Activated gamma-delta T cell treated with Interleukin-2 at 50 U/mL for 16 hours (primary cell): ENCODE data around the gene ST6GALNAC5.

Experiments used
- DNase-seq: peaks from one replicate; pipeline ENCODE4 v3.0.0-alpha.2; 2020

The ST6GALNAC5 gene

DNA sequence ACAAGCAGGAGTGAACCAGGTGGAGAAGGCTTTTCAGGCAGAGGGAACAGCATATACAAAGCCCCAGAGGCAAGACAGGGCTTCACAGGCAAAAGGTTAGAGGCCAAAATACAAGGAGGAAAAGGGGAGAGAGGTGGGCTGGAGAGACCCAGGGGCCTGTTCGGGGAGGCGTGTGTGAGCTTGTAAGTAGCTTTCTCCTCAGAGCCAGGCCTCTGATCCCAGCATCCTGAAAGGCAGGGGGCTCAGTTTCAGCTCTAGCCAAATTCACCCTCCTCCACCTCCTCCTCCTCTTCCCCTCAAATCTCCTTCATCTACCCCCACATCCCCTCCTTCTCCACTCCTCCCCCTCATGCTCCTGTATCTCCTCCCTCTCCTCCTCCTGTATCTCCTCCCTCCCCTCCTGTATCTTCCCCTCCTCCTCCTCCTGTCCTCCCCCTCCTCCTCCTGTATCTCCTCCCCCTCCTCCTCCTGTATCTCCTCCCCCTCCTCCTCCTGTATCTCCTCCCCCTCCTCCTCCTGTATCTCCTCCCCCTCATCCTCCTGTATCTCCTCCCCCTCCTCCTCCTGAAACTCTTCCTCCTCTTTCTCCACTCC is 148.6 kb downstream of the ST6GALNAC5 start:
- DNase-seq = no peak

DNA sequence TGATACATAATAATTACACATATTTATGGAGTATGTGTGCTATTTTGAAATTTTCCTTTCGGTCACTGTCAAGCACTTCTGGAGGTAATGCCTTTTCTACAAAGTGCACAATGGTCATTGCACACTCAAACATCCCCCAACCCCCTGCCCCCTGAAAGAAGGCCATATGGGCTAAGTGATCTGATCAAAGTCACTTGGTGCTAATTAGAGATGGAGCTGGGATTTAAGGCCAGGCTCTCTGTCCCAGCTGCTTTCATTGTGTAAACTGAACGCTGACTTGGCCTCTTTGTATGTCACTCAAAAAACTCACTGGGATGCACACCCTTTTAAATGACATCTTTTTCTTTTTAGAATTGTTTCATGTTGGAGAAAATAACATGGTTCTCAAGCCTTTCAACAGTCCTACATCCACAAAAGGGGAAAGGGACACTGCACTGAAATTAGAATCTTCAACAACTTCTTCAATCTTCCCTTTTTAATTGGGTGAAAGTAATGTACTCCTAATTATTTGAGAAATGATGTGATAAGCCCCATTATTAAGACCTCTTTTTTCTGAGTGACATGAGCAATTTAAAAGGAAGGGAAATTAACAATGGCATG is 149.2 kb downstream of the ST6GALNAC5 start:
- no peak for DNase-seq

DNA sequence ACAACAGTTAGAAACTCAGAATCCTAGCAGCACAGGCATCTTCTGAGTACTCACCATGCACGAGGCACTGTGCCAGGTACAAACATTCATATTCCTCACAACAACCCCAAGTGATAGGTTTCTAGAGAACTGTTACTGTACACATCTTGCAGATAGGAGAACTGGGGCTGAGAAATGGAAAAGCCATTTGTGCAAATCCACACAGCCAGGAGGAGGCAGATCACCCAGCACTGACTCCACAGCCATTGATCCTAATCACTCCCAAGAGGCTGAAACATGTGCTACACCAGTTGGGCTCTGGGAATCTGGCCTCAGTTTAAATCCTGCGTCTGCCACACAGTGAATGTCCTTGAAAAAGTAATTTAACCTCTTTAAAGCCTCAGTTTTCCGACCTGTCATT is 151.0 kb downstream of the ST6GALNAC5 start:
- DNase-seq = no peak

DNA sequence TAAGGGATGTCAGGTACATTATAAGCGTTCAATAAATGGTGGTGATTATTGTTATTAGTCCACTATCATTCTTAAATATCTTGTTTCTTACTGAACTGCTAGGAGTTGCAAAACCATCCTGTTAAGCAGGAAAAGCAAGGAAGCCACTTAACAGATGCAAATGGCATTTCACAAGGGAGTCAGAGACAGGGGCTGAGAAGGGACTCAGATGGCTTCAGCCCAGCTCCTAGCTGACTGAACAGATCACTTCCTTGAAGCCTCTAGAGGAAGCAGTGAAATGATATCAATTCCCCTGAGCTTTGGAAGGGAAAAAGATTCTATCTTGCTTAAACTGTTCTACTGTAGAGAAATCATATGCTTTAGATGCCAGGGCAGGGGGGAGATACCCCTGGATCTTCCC is 151.5 kb downstream of the ST6GALNAC5 start:
- DNase-seq = no peak

DNA sequence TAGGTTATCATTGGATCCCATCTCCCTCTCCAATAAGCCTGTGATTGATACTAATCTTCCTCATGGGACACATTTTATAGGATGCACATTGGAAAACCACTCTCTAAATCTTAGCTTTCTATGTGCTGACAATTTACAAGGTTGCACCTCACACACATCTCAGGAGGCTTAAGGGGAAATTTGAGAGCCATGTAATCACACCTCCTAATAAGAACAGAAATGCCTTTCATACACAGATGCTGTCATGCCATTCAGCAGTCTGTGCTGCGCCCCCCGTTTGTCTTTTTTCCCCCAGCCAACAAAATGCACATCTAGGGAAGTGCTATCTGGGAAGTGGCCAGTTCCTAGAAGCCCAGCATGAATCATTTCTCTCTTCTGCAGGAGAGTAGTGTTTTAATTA is 154.5 kb downstream of the ST6GALNAC5 start:
- no peak for DNase-seq

DNA sequence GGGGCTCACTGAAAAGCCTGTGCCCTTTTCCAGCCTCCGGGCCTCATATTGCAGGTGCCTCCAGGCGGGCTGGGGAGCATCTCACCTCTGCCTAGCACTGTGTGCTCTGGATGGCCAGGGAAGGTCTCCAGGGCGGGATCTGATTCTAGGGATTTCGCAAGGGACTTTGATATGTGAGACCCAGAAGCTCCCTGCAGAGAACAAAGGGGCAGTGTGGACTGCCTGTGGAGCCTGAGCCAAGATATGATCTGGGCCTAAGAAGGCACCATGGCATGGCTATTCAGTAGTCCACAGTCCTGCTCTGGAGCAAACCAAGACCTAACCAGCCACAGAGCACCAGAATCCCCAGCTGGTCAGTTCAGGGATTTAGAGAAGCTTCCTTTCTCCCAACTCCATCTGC is 157.2 kb downstream of the ST6GALNAC5 start:
- no peak for DNase-seq

DNA sequence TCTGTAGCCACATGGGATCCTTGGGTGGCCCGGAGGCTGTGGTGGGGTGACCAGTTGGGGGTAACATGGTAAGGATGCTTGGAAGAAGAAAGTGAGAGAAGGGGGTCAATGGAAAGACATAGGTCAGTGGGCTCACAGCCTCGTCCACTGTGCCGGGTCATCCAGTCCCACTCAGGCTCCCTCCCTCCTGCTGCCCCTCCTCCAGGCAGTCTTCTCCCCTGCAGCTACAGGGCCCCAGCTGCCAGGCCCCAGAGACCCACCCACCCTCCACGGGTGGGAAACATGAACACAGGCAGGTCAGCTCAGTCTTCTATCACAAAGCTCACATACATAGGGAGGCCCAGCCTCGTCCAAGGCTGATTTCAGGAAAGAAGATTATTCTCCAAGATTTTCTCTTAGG is 158.3 kb downstream of the ST6GALNAC5 start:
- DNase-seq = no peak

DNA sequence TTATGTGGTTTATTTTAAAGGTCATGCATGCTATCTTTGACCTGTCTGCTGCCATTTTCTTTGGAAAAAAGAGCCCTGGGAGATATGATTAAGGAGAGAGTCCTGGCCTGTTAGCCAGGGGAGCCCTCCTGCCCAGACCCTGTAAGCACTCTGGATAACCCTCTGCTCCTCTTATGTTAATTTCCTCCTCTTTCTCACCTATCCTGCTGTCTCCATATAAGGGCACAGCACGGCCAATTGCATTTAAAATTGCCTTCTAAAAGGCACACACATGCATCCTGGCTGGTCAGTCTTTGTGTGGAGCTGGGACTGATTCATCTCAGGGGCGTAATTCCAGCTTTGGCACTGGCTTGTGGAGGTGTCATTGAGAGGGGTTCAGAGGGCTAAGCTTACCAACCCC is 158.9 kb downstream of the ST6GALNAC5 start:
- no peak for DNase-seq

DNA sequence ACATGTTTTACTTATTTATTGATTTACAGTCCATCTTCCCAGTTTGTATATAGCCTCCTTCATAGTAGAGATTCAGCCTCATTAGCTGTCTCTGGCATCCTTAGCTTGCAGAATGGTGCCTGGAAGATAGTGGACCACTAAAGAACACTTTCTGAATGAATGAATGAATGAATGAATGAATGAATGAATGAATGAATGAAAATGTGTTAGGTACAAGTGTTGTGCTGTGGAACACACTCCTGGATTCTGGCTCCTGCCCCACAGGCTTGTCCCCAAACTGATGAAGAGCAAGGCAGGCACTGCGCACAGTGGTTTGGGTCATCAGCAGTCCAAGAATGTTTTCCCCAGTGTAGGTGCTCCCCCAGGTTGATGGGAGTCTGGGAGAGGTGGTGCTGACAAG is 159.4 kb downstream of the ST6GALNAC5 start:
- DNase-seq = no peak

DNA sequence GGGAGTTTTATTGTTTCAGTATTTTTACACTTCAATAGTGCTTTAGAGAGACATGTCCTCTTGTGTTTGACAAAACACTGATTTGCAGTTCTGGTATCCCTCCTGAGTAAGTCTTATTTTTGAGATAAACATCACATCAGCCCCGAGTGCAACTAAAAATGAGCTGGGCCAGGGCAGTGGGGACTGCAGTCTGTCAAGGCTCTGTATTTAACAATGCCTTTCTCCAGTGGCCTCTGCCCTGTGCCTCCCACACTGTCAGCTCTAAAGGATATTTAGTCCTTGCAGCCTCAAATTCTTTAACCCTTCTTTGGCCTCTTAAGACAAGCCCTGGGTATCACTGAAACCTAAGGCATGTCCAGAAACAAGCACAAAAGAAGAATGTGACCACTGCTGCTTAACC is 160.6 kb downstream of the ST6GALNAC5 start:
- no peak for DNase-seq

DNA sequence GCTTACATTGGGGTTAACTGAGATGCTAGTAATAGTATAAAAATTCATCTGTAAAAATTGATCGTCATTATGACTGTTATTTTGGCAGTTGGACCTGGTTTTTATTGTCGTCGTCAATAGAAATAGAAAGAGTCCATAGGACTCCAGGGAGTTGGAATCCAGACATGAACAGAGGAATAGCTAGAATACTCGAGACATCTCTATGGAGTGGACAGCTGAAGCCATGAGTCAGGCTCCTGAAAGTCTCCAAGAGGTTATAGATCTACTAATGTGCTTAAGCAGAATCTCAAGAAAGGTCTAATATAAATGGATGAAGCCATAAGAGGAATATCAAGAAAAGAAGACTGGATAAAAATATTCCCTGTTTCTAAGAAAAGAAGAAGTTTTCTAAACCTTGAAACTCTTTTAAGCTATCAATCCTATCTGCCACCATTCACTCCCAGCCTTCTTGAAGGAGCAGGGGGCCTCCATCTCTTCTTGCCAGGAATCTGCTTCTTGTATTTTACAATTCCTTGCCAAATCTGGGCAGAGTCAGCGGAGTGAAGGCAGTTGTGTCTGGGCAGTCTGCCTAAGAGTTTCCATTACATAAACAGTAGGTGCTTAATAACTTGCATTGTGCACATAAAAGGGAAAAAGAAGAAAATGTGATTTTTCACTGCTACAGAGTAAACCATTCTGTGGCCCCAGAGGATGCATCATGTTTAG is 163.3 kb downstream of the ST6GALNAC5 start:
- no peak for DNase-seq

DNA sequence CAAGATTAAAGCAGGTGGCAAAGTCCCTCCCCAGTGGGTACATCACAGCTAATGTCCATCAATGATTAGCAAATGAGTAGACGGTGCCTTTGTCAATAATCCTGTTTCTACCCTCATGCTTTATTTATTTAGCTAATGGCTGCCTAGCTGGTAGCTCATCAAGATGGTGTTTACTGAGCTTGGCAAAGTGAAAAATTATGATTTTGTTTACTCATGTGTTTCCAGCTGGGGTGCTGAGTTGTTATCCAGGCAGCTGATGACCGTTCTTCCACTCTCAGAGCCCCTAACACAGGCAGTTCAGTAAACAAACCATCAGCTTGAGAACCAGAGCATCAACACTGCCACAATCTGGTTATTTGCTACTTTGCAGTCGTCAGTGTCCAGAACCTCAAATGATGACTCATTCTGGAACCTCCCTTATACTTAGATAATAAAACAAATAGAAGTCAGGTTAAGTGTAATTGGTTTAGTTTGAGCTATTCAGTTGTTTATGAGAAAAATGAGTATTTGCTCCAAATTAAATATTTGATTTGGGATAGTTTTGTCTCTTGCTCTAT is 163.9 kb downstream of the ST6GALNAC5 start:
- no peak for DNase-seq

DNA sequence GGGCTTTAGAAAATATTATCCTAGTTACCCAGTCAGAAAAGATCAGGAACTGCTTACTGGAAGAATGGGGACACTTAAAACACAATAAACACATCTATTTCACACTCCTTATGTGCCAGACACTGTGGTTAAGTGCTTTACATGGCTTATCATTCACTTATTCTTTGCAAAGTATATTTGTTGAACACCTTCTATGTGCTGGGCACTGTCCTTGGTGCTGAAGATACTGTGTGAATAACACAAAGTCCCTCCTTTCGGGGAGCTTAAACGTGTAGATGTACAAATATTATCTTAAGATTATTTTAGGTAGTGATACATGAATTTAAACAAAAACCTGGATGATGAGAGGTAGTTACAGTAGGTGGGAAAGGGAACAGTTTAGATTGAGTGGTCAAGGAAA is 169.3 kb downstream of the ST6GALNAC5 start:
- no peak for DNase-seq

DNA sequence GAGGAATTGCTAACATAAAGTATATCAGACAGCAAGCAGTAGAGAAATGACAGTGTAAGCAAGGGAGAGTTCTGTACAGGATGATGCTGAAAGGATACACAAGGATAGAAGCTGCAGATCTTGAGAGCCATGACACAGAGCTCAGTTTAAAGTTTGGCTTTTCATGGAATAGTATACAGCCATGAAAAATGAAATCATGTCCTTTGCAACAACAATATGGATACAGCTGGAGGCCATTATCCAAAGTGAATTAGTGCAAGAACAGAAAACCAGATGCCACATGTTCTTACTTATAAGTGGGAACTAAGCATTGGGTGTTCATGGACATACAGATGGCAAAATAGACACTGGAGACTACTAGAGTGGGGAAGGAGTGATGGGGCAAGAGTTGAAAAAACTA is 169.8 kb downstream of the ST6GALNAC5 start:
- no peak for DNase-seq

DNA sequence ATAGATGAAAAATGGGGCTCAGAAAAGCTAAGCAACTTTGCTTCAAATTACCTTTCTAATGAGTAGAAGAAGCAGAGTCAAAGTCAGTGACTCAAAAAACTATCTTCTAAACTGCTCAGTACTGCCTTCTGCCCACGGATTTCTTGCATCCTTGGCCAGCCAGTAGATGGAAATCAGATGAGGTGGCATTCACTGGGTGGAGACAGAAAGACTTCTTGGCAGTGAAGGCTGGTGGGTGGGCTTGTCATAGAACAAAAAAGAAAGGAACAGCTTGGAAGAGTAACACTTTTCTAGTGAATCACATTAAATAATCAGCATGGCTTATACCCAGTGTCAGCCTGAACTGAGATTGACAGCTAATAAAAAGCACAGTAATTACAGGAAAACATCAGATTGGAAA is 170.7 kb downstream of the ST6GALNAC5 start:
- DNase-seq = no peak

DNA sequence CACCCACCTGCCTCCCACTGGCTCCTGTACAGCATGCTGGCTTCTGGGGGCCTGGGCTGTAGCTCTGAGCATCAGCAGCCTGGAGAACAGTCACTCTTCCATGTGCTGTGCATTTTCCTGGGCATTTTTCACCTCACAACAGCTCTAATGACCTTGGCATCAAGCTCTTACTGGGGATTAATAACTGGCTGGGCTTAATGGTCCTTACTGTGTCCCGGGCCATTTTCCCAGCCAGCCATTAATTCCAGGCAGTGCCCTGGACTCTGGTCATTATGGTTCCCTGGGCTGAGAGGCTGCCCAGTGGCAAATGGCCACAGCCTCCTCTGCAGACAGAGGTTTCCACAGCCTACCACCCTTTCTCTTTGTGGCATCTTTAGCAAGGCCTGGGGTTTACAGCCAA is 171.8 kb downstream of the ST6GALNAC5 start:
- no peak for DNase-seq

DNA sequence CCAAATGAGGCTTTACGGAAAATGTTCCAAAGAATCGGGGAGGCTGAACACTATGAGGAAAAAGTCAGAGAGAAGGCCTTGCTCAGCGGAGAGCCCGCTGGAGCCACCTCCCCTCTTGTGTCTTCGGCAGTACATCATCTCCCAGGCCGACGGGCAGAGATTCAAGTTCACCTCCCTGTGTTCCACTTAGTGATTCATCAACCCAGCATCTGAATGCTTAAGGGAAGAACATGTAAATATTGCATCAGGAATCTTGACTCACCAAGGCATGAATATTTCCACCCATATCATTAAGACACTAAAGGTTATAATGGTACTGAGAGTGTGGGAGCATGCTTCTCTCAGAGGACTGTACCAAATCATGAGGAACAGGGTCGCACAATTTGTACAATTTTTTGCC is 172.5 kb downstream of the ST6GALNAC5 start:
- DNase-seq = no peak

DNA sequence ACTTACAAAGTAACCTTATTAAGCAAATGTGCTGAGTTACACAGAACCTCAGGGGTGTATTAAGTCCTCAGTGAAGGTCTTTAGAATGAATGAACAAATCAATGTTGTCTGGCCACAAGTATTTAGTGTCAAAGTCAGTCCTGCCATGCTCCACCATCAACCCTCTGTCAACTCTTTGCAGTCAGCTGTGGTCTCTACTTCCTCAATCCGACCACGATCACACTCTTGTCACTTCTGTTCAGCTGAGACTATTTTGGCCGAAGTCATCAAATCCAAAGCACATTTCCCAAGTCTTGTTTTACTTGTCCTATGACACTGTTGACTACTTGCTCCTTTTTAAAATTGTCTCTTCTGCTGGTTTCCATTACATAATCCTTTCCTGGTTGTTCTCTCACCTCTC is 173.5 kb downstream of the ST6GALNAC5 start:
- DNase-seq = no peak

DNA sequence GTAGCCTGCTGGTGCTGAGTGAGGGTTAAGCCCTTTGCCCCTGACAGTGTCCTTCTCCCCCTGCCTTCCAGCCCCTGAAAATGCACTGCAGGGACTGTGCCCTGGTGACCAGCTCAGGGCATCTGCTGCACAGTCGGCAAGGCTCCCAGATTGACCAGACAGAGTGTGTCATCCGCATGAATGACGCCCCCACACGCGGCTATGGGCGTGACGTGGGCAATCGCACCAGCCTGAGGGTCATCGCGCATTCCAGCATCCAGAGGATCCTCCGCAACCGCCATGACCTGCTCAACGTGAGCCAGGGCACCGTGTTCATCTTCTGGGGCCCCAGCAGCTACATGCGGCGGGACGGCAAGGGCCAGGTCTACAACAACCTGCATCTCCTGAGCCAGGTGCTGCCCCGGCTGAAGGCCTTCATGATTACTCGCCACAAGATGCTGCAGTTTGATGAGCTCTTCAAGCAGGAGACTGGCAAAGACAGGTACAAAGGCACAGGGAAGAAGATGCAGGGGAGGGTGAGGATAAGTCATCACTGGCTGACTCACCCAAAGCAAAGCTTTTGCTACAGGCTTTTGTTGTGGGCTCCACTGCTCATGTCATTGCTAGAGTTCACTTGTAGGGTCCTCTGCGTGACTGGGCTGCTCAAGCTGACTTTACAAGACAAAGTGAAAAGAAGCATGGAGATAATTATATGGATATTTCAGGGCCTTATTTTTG is 177.0 kb downstream of the ST6GALNAC5 start:
- DNase-seq = no peak

DNA sequence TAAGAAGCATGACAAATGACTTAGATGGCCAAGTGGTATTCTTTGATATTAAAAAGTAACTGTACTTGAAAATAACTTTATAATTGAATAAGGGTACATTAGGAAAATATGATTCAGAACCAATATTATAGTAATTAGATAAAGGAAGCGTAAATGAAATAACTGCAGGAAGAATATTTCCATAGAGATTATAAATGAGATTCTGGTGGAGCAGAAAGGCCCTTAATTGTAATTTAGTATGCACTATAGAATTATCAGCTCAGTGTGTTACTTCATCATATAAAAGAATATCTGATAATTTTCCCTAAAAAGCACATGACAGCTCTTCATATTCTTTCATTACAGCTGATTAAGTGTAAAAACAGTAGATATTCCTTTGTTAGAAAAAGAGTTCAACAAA is 180.3 kb downstream of the ST6GALNAC5 start:
- no peak for DNase-seq

DNA sequence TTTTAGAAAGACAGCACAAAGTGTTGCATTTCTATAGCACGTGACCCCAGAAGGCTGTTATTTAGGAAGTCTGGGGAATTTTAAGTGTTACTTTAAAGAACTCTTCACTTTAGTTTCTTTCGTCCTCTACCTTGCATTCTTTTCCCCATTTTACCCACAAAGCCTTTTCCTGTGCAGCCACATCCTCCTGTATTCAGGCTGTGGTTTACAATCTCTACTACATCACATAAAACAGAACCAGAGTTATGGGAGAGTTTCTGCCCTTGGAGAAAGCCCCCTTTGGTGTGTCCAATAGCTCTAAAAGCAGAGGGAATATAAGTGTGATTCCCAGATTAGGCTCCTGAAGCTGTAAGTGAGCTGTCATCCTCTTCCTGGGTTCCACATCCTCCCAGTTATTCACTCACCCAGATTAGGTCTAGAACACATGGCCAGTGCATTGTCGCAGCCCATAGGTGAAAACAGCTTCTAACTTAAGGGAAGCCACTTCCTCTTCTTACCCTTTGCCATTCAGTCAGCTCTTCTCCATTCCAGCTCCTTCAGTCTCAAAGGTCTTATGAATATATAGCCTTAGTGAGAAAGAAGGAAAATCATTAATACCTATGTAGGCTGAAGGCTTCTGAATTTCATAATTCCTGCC is 180.8 kb downstream of the ST6GALNAC5 start:
- no peak for DNase-seq

DNA sequence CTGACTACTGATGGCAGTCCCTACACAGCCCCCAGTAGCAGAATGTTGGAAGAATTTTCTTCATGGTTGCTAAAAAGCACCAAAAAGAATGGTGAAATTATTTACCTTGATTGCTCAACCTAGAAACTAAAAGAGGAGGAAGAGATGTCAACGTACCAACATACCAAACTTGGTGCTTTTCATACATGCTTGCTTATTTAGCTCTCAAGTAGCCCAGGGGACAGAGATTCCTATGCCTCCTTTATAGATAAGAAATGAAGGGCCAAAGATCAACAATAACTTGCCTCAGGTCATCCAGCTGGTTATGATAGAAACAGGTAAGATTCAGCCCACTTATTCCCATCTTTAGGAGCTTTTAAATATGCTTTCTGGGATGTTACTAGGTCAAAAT is 181.3 kb downstream of the ST6GALNAC5 start:
- DNase-seq = no peak

DNA sequence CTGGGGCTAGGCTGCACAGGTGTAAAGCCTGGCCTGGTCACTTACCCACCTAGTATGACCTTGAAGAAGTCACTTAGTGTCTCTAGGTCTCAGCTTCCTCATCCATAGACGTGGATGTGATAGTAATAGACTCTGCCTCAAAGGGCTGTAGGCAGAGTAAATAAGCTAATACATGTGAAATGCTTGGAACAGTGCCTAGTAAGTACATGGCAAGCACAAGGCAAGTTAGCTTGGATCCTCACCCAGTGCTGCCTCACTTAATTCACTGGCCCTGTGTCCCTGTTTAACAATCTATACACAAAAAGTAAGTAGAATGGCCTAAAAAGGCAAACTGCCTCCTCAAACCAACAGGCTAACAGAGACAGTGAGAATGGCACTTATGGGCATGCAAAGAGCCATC is 184.1 kb downstream of the ST6GALNAC5 start:
- DNase-seq = no peak
